PC-9 (cell line): ENCODE results near the gene MAGEB6B. TPM values are rescaled to one million over a fixed set of nuclear protein-coding genes. Genes with fewer than 3 reads are reported as not detected.
"Not testable (repeated sequence)": the region's sequence is repeated elsewhere in the genome, so short reads cannot be mapped to it uniquely, and the experiment has no call there.

Experiments
- BruUV-seq: library from RNA; stranded (reverse); fragments of 400-500 nt; replicated peaks from 2 replicates; lab custom pipeline; 2021; lab: Mats Ljungman, UMichigan
- CTCF ChIA-PET: fragments of 300-600 bp; sonication (Branson Sonifier 250); formaldehyde crosslinking; loops from one replicate; lab custom pipeline; 2022; ENCODE audit warnings: antibody characterized with exemption; lab: Charles Lee
- POLR2A ChIA-PET: fragments of 300-600 bp; sonication (Branson Sonifier 250); formaldehyde crosslinking; loops from one replicate; lab custom pipeline; 2022; ENCODE audit warnings: antibody characterized with exemption; ENCODE audit not compliant: unreplicated experiment; lab: Charles Lee
- DNase-seq, 2 experiments: peaks; one replicate each; pipeline versions ENCODE4 v3.0.0 to v3.0.0-alpha.2; 2015 to 2022; ENCODE audit warnings: mixed read lengths in 1 of 2
- H2AFZ ChIP-seq: fragments of 200-600 bp; sonication (generic); 2 replicates; pipeline ENCODE4 v1.8.1; 2017; ENCODE audit warnings: antibody characterized with exemption
- H3F3A ChIP-seq: fragments of 200-600 bp; sonication (generic); 2 replicates; pipeline ENCODE4 v1.8.1; 2017; ENCODE audit warnings: antibody characterized with exemption, mild to moderate bottlenecking, low read depth; ENCODE audit not compliant: insufficient read depth
- H3K27ac ChIP-seq: fragments of 200-600 bp; sonication (generic); 2 replicates; pipeline ENCODE4 v1.6.1; 2016; ENCODE audit warnings: mixed run types
- H3K27me3 ChIP-seq: fragments of 200-600 bp; sonication (generic); 2 replicates; pipeline ENCODE4 v1.6.1; 2016; ENCODE audit warnings: low read depth, mixed run types; ENCODE audit not compliant: insufficient read depth
- H3K36me3 ChIP-seq: fragments of 200-600 bp; sonication (generic); 2 replicates; pipeline ENCODE4 v1.6.1; 2016; ENCODE audit warnings: low read depth, mixed run types
- H3K4me1 ChIP-seq: fragments of 200-600 bp; sonication (generic); replicated peaks from 2 replicates; pipeline ENCODE4 v1.6.1; 2016; ENCODE audit warnings: mixed run types; ENCODE audit not compliant: insufficient read depth
- H3K4me2 ChIP-seq: fragments of 200-600 bp; sonication (generic); 2 replicates; pipeline ENCODE4 v1.6.1; 2017; ENCODE audit warnings: mixed run types
- H3K4me3 ChIP-seq: fragments of 200-600 bp; sonication (generic); 2 replicates; pipeline ENCODE4 v1.6.1; 2016; ENCODE audit warnings: mixed run types
- H3K79me2 ChIP-seq: fragments of 200-600 bp; sonication (generic); 2 replicates; pipeline ENCODE4 v1.6.1; 2017; ENCODE audit warnings: low read depth, mixed run types
- H3K9me2 ChIP-seq: fragments of 200-600 bp; sonication (generic); 2 replicates; pipeline ENCODE4 v1.8.1; 2017; ENCODE audit warnings: mild to moderate bottlenecking; ENCODE audit not compliant: insufficient read depth
- H3K9me3 ChIP-seq: fragments of 200-600 bp; sonication (generic); 2 replicates; pipeline ENCODE4 v1.8.1; 2016; ENCODE audit warnings: low read depth; ENCODE audit not compliant: insufficient read depth
- H4K20me1 ChIP-seq: fragments of 200-600 bp; sonication (generic); 2 replicates; pipeline ENCODE4 v1.8.1; 2017; ENCODE audit not compliant: insufficient read depth
- EZH2 ChIP-seq: fragments of 200-600 bp; sonication (generic); IDR thresholded peaks from 2 replicates; pipeline ENCODE4 v1.8.0; 2017; ENCODE audit warnings: antibody characterized with exemption, low read depth
- intact Hi-C: fragments of 100-400 bp; cut with micrococcal nuclease; formaldehyde crosslinking; loops from one replicate; pipeline ENCODE4 v1.10.0; 2022; ENCODE audit not compliant: unreplicated experiment
- total RNA-seq: library from RNA; stranded (reverse); gene quantifications from 2 replicates; pipeline ENCODE4 v1.2.3, GENCODE V29; 2021
- TF ChIP-seq, protein P1 (sequence below): fragments of 200-600 bp; sonication (generic); conservative IDR thresholded peaks from 2 replicates; pipeline ENCODE4 v1.6.1; 2017; ENCODE audit warnings: mixed run types, antibody characterized with exemption, mild to moderate bottlenecking, moderate library complexity

MAGEB6B gene
- total RNA-seq, 1 experiment from 2014 or later: not detected

GRCh38 chrX:26192204-26192603 lies 31.8 kb downstream of the MAGEB6B start, which contains the start of gene MAGEB6:
MAGEB6 (plus strand) TSS chrX:26192440; CDS start chrX:26193847, 1,407 bp downstream.
- Histone ChIP-seq H3K9me3 (no peaks in the 10 kb centered on the region), H3K27ac (no peak within 1 kb of the TSS), H4K20me1 (no peaks in the 10 kb centered on the region), H3K36me3 (no peaks in the 10 kb centered on the region), H3K79me2 (no peaks in the 10 kb centered on the region), H3F3A (no peaks in the 10 kb centered on the region), H3K9me2 (no peaks in the 10 kb centered on the region), H3K4me1 (no peaks in the 10 kb centered on the region), H3K27me3 (no peaks in the 10 kb centered on the region), H2AFZ (no peak within 1 kb of the TSS), H3K4me3 (no peak within 1 kb of the TSS), H3K4me2 (no peak within 1 kb of the TSS)
- BruUV-seq: no TSS peak
- POLR2A ChIA-PET: no interaction called here
- CTCF ChIA-PET: interaction anchor here (0.6 kb wide), 1 partner anchor 11 kb away, joined by 4 read pairs; no protein-coding TSS in a partner anchor
- TF ChIP-seq EZH2: no peak
- TF ChIP-seq, protein P1, sequence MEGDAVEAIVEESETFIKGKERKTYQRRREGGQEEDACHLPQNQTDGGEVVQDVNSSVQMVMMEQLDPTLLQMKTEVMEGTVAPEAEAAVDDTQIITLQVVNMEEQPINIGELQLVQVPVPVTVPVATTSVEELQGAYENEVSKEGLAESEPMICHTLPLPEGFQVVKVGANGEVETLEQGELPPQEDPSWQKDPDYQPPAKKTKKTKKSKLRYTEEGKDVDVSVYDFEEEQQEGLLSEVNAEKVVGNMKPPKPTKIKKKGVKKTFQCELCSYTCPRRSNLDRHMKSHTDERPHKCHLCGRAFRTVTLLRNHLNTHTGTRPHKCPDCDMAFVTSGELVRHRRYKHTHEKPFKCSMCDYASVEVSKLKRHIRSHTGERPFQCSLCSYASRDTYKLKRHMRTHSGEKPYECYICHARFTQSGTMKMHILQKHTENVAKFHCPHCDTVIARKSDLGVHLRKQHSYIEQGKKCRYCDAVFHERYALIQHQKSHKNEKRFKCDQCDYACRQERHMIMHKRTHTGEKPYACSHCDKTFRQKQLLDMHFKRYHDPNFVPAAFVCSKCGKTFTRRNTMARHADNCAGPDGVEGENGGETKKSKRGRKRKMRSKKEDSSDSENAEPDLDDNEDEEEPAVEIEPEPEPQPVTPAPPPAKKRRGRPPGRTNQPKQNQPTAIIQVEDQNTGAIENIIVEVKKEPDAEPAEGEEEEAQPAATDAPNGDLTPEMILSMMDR: no peak
- intact Hi-C loops: no loop called here
- DNase-seq: no peak

GRCh38 chrX:26203561-26203960 lies 43.2 kb downstream of the MAGEB6B start:
- TF ChIP-seq, protein P1: no peak
- TF ChIP-seq EZH2: no peak
- Histone ChIP-seq H3K27me3 (no peaks in the 10 kb centered on the region), H3K36me3 (no peaks in the 10 kb centered on the region), H3K27ac (no peak overlapping the region), H4K20me1 (no peaks in the 10 kb centered on the region), H3K4me2 (no peak overlapping the region), H2AFZ (no peak overlapping the region), H3K9me2 (no peaks in the 10 kb centered on the region), H3F3A (no peaks in the 10 kb centered on the region), H3K4me3 (no peak overlapping the region), H3K79me2 (no peaks in the 10 kb centered on the region), H3K4me1 (no peaks in the 10 kb centered on the region), H3K9me3 (no peaks in the 10 kb centered on the region)
- no peak for DNase-seq
- POLR2A ChIA-PET: no interaction called here
- BruUV-seq: no TSS peak
- intact Hi-C loops: no loop called here
- CTCF ChIA-PET: no interaction called here

GRCh38 chrX:26204717-26205116 lies 44.3 kb downstream of the MAGEB6B start:
- CTCF ChIA-PET, H3K79me2 ChIP-seq, DNase-seq, H3K4me3 ChIP-seq, H3K4me2 ChIP-seq, H3K9me3 ChIP-seq, intact Hi-C loops, H3K27ac ChIP-seq, H4K20me1 ChIP-seq, H2AFZ ChIP-seq, H3K27me3 ChIP-seq, H3K36me3 ChIP-seq, H3K4me1 ChIP-seq, BruUV-seq, H3K9me2 ChIP-seq, POLR2A ChIA-PET, H3F3A ChIP-seq: not testable (repeated sequence)

DNA sequence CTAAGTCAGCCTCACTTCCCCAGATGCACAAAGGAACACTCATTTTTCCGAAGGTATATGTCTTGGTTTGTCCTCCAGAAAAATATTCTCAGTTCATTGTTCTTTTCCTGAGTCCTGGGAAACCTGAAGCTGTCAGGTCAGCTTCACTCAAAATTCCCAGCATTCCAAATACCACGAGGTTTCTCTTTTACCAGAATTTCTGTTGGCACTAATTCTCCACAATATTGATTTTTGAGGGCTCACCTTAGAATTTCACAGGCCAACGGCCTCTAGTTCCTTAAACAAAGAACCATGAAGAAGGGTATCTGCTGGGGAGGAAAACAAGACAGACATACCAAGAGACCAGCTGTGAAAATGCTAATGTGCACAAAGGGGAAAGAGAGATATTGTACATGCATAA lies 47.6 kb downstream of the MAGEB6B start:
- POLR2A ChIA-PET: no interaction called here

More for the DNA sequence above, 47.6 kb downstream of the MAGEB6B start:
- TF ChIP-seq, protein P1: no peak
- H3K36me3 ChIP-seq: no peaks in the 10 kb centered on the region
- H3K4me2 ChIP-seq: no peak overlapping the region
- no peak overlapping the region for H3K27ac ChIP-seq
- H3K4me1 ChIP-seq: no peaks in the 10 kb centered on the region
- BruUV-seq: no TSS peak
- no peak overlapping the region for H3K4me3 ChIP-seq
- no peaks in the 10 kb centered on the region for H3K9me3 ChIP-seq
- H3F3A ChIP-seq: no peaks in the 10 kb centered on the region
- no peak overlapping the region for H2AFZ ChIP-seq
- no peaks in the 10 kb centered on the region for H3K79me2 ChIP-seq
- H3K27me3 ChIP-seq: no peaks in the 10 kb centered on the region
- CTCF ChIA-PET: no interaction called here
- no peaks in the 10 kb centered on the region for H4K20me1 ChIP-seq
- H3K9me2 ChIP-seq: no peaks in the 10 kb centered on the region
- intact Hi-C loops: no loop called here
- no peak for DNase-seq
